ENCODE measurements around the gene E2F6.
"Not testable (repeated sequence)": the region's sequence is repeated elsewhere in the genome, so short reads cannot be mapped to it uniquely, and the experiment has no call there.

E2F6 gene

GRCh38 chr2:11411244-11411643, 54.7 kb downstream of the E2F6 start:
- DNase-seq, result no peak

- no peak for DNase-seq
Observed at GRCh38 chr2:11410101-11410500, 55.9 kb downstream of the E2F6 start.

GRCh38 chr2:11409572-11409959, 56.4 kb downstream of the E2F6 start:
- no peak for DNase-seq

GRCh38 chr2:11408959-11409571, 56.9 kb downstream of the E2F6 start:
- peak in 1 of 3 donors; percentile 12 for DNase-seq

- no peak for DNase-seq
Observed at GRCh38 chr2:11407413-11407812, 58.5 kb downstream of the E2F6 start.

GRCh38 chr2:11406958-11407381, 59.0 kb downstream of the E2F6 start:
- DNase-seq, result no peak

GRCh38 chr2:11406267-11406957, 59.5 kb downstream of the E2F6 start:
- no peak for DNase-seq

GRCh38 chr2:11405599-11406266, 60.2 kb downstream of the E2F6 start:
- DNase-seq, result no peak

- DNase-seq, result not testable (repeated sequence)
Observed at GRCh38 chr2:11405074-11405406, 60.9 kb downstream of the E2F6 start.

GRCh38 chr2:11404376-11405073, 61.4 kb downstream of the E2F6 start:
- DNase-seq, result no peak

GRCh38 chr2:11402436-11402835, 63.5 kb downstream of the E2F6 start:
- DNase-seq, result no peak

GRCh38 chr2:11399438-11399762, 66.6 kb downstream of the E2F6 start:
- no peak for DNase-seq

GRCh38 chr2:11398750-11399437, 67.1 kb downstream of the E2F6 start:
- no peak for DNase-seq

- no peak for DNase-seq
Observed at GRCh38 chr2:11397513-11397912, 68.4 kb downstream of the E2F6 start.

- DNase-seq, result no peak
Observed at GRCh38 chr2:11396467-11397445, 69.2 kb downstream of the E2F6 start.

- no peak for DNase-seq
Observed at GRCh38 chr2:11396021-11396420, 69.9 kb downstream of the E2F6 start.

GRCh38 chr2:11395389-11395788, 70.6 kb downstream of the E2F6 start:
- DNase-seq, result no peak
